ENCODE measurements around the gene ADCYAP1R1.
"Not testable (repeated sequence)": the region's sequence is repeated elsewhere in the genome, so short reads cannot be mapped to it uniquely, and the experiment has no call there.

Gene ADCYAP1R1

GRCh38 chr7:31146030-31146429, 93.9 kb downstream of the ADCYAP1R1 start:
- no peak for DNase-seq

- no peak for DNase-seq
Observed at GRCh38 chr7:31146538-31146937, 94.4 kb downstream of the ADCYAP1R1 start.

- DNase-seq = no peak
Observed at GRCh38 chr7:31151849-31152248, 99.7 kb downstream of the ADCYAP1R1 start.

GRCh38 chr7:31153318-31153717, 101.2 kb downstream of the ADCYAP1R1 start:
- DNase-seq = not testable (repeated sequence)

- no peak for DNase-seq
Observed at GRCh38 chr7:31160941-31161340, 108.8 kb downstream of the ADCYAP1R1 start.

All from activated CD8-positive, alpha-beta memory T cell treated with anti-CD3 and anti-CD28 coated beads, Interleukin-2, amount 50 U/mL, for 4 hours (primary cell).